HG02981 (cell line): ENCODE data around the gene PHLDB2.

Source experiments
- ATAC-seq: cut with Tn5 transposase; IDR thresholded peaks from one replicate; pipeline ENCODE4 v1.9.1; 2021; ENCODE audit warnings: mild to moderate bottlenecking, moderate library complexity; ENCODE audit not compliant: unreplicated experiment

The PHLDB2 gene

GRCh38 chr3:111989061-111989678 lies 130.1 kb downstream of the PHLDB2 start:
- ATAC-seq: peak; percentile 94

- no peak for ATAC-seq
Measured at GRCh38 chr3:111993038-111993437, 134.0 kb downstream of the PHLDB2 start.

- ATAC-seq: peak; percentile 41
Measured at GRCh38 chr3:111998636-111999483, 139.8 kb downstream of the PHLDB2 start, which contains the start of gene TAGLN3. TAGLN3 (plus strand) TSS chr3:111998922; CDS start chr3:111999423, 501 bp downstream.

- ATAC-seq: no peak
Measured at GRCh38 chr3:111999484-112000324, 140.6 kb downstream of the PHLDB2 start.

- no peak for ATAC-seq
Measured at GRCh38 chr3:112000367-112000771, 141.3 kb downstream of the PHLDB2 start.

- no peak for ATAC-seq
Measured at GRCh38 chr3:112000966-112001365, 141.9 kb downstream of the PHLDB2 start.

- ATAC-seq: no peak
Measured at GRCh38 chr3:112001526-112001925, 142.5 kb downstream of the PHLDB2 start.

- ATAC-seq: no peak
Measured at GRCh38 chr3:112002096-112002971, 143.3 kb downstream of the PHLDB2 start.

GRCh38 chr3:112003321-112004080 lies 144.4 kb downstream of the PHLDB2 start:
- ATAC-seq: no peak

GRCh38 chr3:112004187-112004586 lies 145.1 kb downstream of the PHLDB2 start:
- no peak for ATAC-seq

GRCh38 chr3:112004669-112005068 lies 145.6 kb downstream of the PHLDB2 start:
- no peak for ATAC-seq

GRCh38 chr3:112005091-112005672 lies 146.1 kb downstream of the PHLDB2 start:
- ATAC-seq: no peak

GRCh38 chr3:112007633-112008032 lies 148.6 kb downstream of the PHLDB2 start:
- no peak for ATAC-seq

- no peak for ATAC-seq
Measured at GRCh38 chr3:112009670-112010069, 150.6 kb downstream of the PHLDB2 start.

GRCh38 chr3:112010636-112011035 lies 151.6 kb downstream of the PHLDB2 start:
- no peak for ATAC-seq

- ATAC-seq: no peak
Measured at GRCh38 chr3:112011376-112011940, 152.4 kb downstream of the PHLDB2 start.

- ATAC-seq: no peak
Measured at GRCh38 chr3:112012205-112012992, 153.3 kb downstream of the PHLDB2 start.
